GM21423 (cell line): Measurements from ENCODE around the gene CTF1.
"Not testable (repeated sequence)": the region's sequence is repeated elsewhere in the genome, so short reads cannot be mapped to it uniquely, and the experiment has no call there.

Source experiments
- ATAC-seq: cut with Tn5 transposase; IDR thresholded peaks from one replicate; pipeline ENCODE4 v1.9.1; 2021; ENCODE audit warnings: mild to moderate bottlenecking, moderate library complexity; ENCODE audit not compliant: unreplicated experiment

Gene CTF1

GRCh38 chr16:30887927-30888326 lies 8.5 kb upstream of the CTF1 start:
- no peak for ATAC-seq

GRCh38 chr16:30888856-30889499 lies 7.4 kb upstream of the CTF1 start:
- no peak for ATAC-seq

GRCh38 chr16:30889721-30890120 lies 6.7 kb upstream of the CTF1 start:
- ATAC-seq: no peak

GRCh38 chr16:30891043-30891823 lies 5.2 kb upstream of the CTF1 start:
- not testable (repeated sequence) for ATAC-seq

- no peak for ATAC-seq
Measured at GRCh38 chr16:30892670-30893416, 3.6 kb upstream of the CTF1 start.

- ATAC-seq: peak; percentile 5
Measured at GRCh38 chr16:30893417-30893743, 3.0 kb upstream of the CTF1 start.

GRCh38 chr16:30893744-30894539 lies 2.5 kb upstream of the CTF1 start, which contains the start of gene BCL7C:
BCL7C (minus strand) TSS chr16:30894077; CDS start chr16:30893944, 133 bp downstream.
- ATAC-seq: peak; percentile 72

- no peak for ATAC-seq
Measured at GRCh38 chr16:30894540-30895368, 1.7 kb upstream of the CTF1 start.

- no peak for ATAC-seq
Measured at GRCh38 chr16:30895627-30896260, 670 bp upstream of the CTF1 start.

GRCh38 chr16:30896889-30897733 lies 697 bp downstream of the CTF1 start:
- no peak for ATAC-seq

- ATAC-seq: no peak
Measured at GRCh38 chr16:30899794-30900193, 3.4 kb downstream of the CTF1 start.

- no peak for ATAC-seq
Measured at GRCh38 chr16:30900588-30900987, 4.2 kb downstream of the CTF1 start.

GRCh38 chr16:30901201-30902028 lies 5.0 kb downstream of the CTF1 start:
- no peak for ATAC-seq

GRCh38 chr16:30902029-30902972 lies 5.9 kb downstream of the CTF1 start:
- peak; percentile 58 for ATAC-seq

- ATAC-seq: no peak
Measured at GRCh38 chr16:30903002-30903401, 6.6 kb downstream of the CTF1 start.

GRCh38 chr16:30903596-30903995 lies 7.2 kb downstream of the CTF1 start:
- ATAC-seq: no peak
